ENCODE measurements around the gene RAB40B. TPM values are rescaled to one million over a fixed set of nuclear protein-coding genes. Genes with fewer than 3 reads are reported as not detected.
A peak's percentile ranks its signal among the peaks of the same experiment; 100 is the strongest.

RAB40B gene
- total RNA-seq, 1 experiment from 2014 or later = 6.3 TPM

DNA sequence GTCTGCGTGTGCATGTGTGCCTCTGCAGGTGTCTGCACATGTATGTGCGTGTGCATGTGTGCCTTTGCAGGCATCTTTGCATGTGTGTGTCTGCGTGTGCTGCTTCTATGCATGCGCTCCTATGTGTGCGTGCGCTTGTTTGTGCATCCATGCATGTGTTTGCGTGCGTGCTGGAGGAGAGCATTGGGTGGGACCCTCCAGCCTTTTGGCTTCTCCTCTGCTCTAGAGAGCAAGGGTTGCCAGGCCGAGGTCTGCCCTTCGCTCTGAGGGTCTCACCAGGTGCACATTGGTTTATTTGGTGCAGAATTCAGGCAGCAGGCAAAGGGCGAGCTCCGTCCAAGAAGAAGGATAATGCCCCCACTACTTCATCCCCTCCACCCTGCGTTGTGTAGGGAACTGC lies 1.1 kb upstream of the RAB40B start:
- CTCF ChIA-PET = no interaction called here
- BruUV-seq (replicated peaks) = no TSS peak
- peak overlapping the region; percentile 76 for H3K4me3 Mint-ChIP-seq (ENCODE audit: unreplicated experiment)
- peaks cover 7% of the 10 kb centered on the region for H3K9me3 Mint-ChIP-seq (ENCODE audit: unreplicated experiment)
- no peak for DNase-seq (ENCODE audit: unreplicated experiment)
- TF ChIP-seq, protein P1, sequence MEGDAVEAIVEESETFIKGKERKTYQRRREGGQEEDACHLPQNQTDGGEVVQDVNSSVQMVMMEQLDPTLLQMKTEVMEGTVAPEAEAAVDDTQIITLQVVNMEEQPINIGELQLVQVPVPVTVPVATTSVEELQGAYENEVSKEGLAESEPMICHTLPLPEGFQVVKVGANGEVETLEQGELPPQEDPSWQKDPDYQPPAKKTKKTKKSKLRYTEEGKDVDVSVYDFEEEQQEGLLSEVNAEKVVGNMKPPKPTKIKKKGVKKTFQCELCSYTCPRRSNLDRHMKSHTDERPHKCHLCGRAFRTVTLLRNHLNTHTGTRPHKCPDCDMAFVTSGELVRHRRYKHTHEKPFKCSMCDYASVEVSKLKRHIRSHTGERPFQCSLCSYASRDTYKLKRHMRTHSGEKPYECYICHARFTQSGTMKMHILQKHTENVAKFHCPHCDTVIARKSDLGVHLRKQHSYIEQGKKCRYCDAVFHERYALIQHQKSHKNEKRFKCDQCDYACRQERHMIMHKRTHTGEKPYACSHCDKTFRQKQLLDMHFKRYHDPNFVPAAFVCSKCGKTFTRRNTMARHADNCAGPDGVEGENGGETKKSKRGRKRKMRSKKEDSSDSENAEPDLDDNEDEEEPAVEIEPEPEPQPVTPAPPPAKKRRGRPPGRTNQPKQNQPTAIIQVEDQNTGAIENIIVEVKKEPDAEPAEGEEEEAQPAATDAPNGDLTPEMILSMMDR (IDR thresholded peaks at IDR 0.05; ENCODE audit: unreplicated experiment) = no peak
- H3K4me1 Mint-ChIP-seq (ENCODE audit: insufficient read depth, unreplicated experiment) = no peaks in the 10 kb centered on the region
- no peak overlapping the region for H3K27ac Mint-ChIP-seq (ENCODE audit: low read depth, unreplicated experiment)
- H3K36me3 Mint-ChIP-seq (ENCODE audit: insufficient read depth, unreplicated experiment) = peaks cover 8% of the 10 kb centered on the region
- POLR2A ChIA-PET = no interaction called here
- H3K27me3 Mint-ChIP-seq (ENCODE audit: insufficient read depth, unreplicated experiment) = no peaks in the 10 kb centered on the region
- intact Hi-C loops (cut with micrococcal nuclease) = loop anchor here (5.0 kb wide), 1 partner anchor 52 kb away; the partner anchor contains the start of gene WDR45B

DNA sequence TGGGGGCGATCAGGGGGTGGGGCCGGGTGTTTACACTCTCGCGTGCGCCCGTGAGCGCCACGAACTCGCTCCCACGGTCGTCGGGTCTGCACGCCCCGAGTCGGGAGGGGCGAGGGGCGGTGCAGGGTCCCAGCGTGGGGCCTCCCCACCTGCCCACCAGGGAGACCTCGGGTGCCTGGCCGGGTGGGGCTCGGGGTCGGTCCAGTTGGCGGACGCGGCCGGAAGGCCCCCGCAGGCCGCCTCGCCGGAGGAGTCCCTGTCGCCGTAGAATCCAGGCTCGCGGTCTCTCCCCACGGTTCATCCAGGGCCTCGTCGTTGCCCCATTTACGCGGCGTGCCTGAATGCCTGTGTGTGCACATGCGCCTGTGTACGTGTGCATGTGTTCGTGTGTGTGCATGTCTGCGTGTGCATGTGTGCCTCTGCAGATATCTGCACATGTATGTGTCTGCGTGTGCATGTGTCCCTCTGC lies 510 bp upstream of the RAB40B start:
- Mint-ChIP-seq H3K27me3 (ENCODE audit: insufficient read depth, unreplicated experiment) (no peaks in the 10 kb centered on the region), H3K4me1 (ENCODE audit: insufficient read depth, unreplicated experiment) (no peaks in the 10 kb centered on the region), H3K4me3 (ENCODE audit: unreplicated experiment) (peak overlapping the region; percentile 76), H3K27ac (ENCODE audit: low read depth, unreplicated experiment) (no peak overlapping the region), H3K36me3 (ENCODE audit: insufficient read depth, unreplicated experiment) (peaks cover 12% of the 10 kb centered on the region), H3K9me3 (ENCODE audit: unreplicated experiment) (peaks cover 9% of the 10 kb centered on the region)
- TF ChIP-seq, protein P1 (IDR thresholded peaks at IDR 0.05; ENCODE audit: unreplicated experiment) = no peak
- ChIA-PET CTCF (no interaction called here), POLR2A (interaction anchor here (0.7 to 2.5 kb wide), 3 partner anchors 10 to 163 kb away, joined by 4 to 11 read pairs (median 5); partner anchors contain the start of gene FN3KRP)
- intact Hi-C loops (cut with micrococcal nuclease) = loop anchor here (5.0 kb wide), 1 partner anchor 52 kb away; the partner anchor contains the start of gene WDR45B
- no TSS peak for BruUV-seq (replicated peaks)
- DNase-seq (ENCODE audit: unreplicated experiment) = no peak

DNA sequence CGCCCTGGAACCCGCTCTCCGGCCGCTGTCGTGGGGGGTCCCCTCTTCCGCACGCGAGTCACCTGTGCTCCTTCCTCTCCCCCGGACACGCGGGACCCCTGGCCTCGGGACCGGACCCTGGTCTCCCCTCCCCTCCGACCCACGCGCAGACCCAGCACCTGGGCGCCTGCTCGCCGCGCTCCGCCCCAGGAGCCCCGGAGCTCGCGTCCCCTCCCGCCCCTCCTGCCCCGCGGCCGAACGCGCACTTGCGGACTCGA lies 762 bp downstream of the RAB40B start:
- intact Hi-C loops (cut with micrococcal nuclease) = loop anchor here (5.0 kb wide), 1 partner anchor 50 kb away; the partner anchor contains the start of gene WDR45B
- H3K4me1 Mint-ChIP-seq (ENCODE audit: insufficient read depth, unreplicated experiment) = no peaks in the 10 kb centered on the region
- no peak for DNase-seq (ENCODE audit: unreplicated experiment)
- POLR2A ChIA-PET = interaction anchor here (0.5 to 2.5 kb wide), 4 partner anchors 11 to 427 kb away, joined by 3 to 11 read pairs (median 4); partner anchors contain the start of gene FN3KRP
- no TSS peak for BruUV-seq (replicated peaks)
- TF ChIP-seq, protein P1 (IDR thresholded peaks at IDR 0.05; ENCODE audit: unreplicated experiment) = no peak
- H3K27ac Mint-ChIP-seq (ENCODE audit: low read depth, unreplicated experiment) = no peak overlapping the region
- peaks cover 19% of the 10 kb centered on the region for H3K36me3 Mint-ChIP-seq (ENCODE audit: insufficient read depth, unreplicated experiment)
- no peaks in the 10 kb centered on the region for H3K27me3 Mint-ChIP-seq (ENCODE audit: insufficient read depth, unreplicated experiment)
- CTCF ChIA-PET = interaction anchor here (0.7 kb wide), 1 partner anchor 78 kb away, joined by 3 read pairs; no protein-coding TSS in a partner anchor
- peaks cover 9% of the 10 kb centered on the region for H3K9me3 Mint-ChIP-seq (ENCODE audit: unreplicated experiment)
- H3K4me3 Mint-ChIP-seq (ENCODE audit: unreplicated experiment) = peak overlapping the region; percentile 76

DNA sequence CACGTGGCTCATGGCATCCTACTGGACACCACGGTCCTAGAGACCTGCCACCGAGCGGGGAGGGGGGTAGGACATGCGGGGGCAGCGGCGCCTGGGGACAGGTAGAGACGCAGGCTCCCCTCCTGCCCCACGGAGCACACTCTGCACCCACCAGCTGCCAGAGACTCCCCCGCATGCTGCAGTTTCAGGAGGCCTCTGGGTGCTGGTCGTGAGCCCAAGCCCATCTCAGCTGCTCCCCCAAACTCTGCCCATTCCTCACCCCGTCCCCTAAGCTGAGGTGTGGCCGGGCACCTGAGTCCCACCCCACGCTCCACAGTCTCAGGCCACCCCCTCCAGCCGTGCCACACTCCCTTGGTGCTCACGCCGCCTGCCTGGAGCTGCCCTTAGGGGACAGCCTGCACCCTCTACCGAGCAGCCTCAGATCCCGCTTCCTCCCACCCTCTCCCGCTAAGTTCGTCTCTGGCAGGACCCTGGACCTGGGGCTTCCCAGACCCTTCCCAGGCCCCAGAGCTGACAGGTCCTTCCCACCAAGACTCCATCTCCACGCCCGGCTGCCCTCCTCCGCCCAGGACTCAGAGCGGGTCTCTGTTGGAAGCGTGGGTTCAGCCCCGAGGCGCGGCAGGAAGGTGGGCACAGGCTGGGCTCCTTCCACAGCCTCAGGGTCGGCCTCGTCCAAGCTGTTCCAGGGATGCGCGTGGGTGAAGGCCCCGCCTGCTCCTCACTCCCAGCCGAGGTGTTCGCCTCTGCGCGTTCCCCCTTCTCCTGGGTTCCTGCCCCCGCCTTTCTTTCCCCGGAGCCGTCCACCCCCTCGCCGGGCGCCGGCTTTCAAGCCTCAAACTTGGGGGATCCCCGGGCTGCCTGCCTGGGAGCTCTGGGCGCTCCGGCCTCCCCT lies 1.3 kb downstream of the RAB40B start:
- BruUV-seq (replicated peaks) = no TSS peak
- ChIA-PET POLR2A (interaction anchor here (0.5 to 2.5 kb wide), 5 partner anchors 11 to 428 kb away, joined by 3 to 11 read pairs (median 3); partner anchors contain the start of gene FN3KRP), CTCF (interaction anchor here (0.7 kb wide), 1 partner anchor 78 kb away, joined by 3 read pairs; no protein-coding TSS in a partner anchor)
- Mint-ChIP-seq H3K4me3 (ENCODE audit: unreplicated experiment) (peak overlapping the region; percentile 76), H3K36me3 (ENCODE audit: insufficient read depth, unreplicated experiment) (peaks cover 19% of the 10 kb centered on the region), H3K9me3 (ENCODE audit: unreplicated experiment) (peaks cover 9% of the 10 kb centered on the region), H3K27ac (ENCODE audit: low read depth, unreplicated experiment) (no peak overlapping the region), H3K27me3 (ENCODE audit: insufficient read depth, unreplicated experiment) (no peaks in the 10 kb centered on the region), H3K4me1 (ENCODE audit: insufficient read depth, unreplicated experiment) (no peaks in the 10 kb centered on the region)
- DNase-seq (ENCODE audit: unreplicated experiment) = no peak
- TF ChIP-seq, protein P1 (IDR thresholded peaks at IDR 0.05; ENCODE audit: unreplicated experiment) = no peak
- intact Hi-C loops (cut with micrococcal nuclease) = loop anchor here (5.0 kb wide), 1 partner anchor 50 kb away; the partner anchor contains the start of gene WDR45B
